ENCODE measurements around the gene AGPS. TPM values are rescaled to one million over a fixed set of nuclear protein-coding genes. Genes with fewer than 3 reads are reported as not detected.

Gene AGPS
- total and polyA plus RNA-seq, 2 of the 13 experiments (the other 11 are each of a cell fraction or from before 2014, with no cell fraction given) = 39.4 to 99.0 TPM

GRCh38 chr2:177516824-177517544 lies 124.4 kb downstream of the AGPS start:
- no TSS peak for BruUV-seq (replicated peaks)
- in situ Hi-C loops (cut with HindIII; ENCODE audit: extremely low pct_ligation_motif_present, low pct_unique_long_range_greater_than_20kb) (no loop called here), intact Hi-C loops (cut with micrococcal nuclease; ENCODE audit: unreplicated experiment) (no loop called here)
- DNase-seq (ENCODE audit: low spot score) (no peak), FAIRE-seq (no peak), ATAC-seq (no peak)
- ChIA-PET CTCF (ENCODE audit: low intra/inter-chr PET ratio, low total read pairs) (no interaction called here), POLR2A (no interaction called here)
- H3K27me3 ChIP-seq (ENCODE audit: control insufficient read depth in 1 of 2, insufficient read depth in 2 of 2, low read length in 2 of 2) = no peaks in the 10 kb centered on the region
- no peaks in the 10 kb centered on the region for H4K20me1 ChIP-seq (ENCODE audit: insufficient read depth, low read length)
- no peak overlapping the region for H3K9ac ChIP-seq (ENCODE audit: insufficient read depth, low read depth, low read length)
- WGBS (ENCODE audit: low lambda C conversion rate) = 94% methylated on average over 4 of the region's 4 CpGs
- H2AFZ ChIP-seq (ENCODE audit: low read length) = no peak overlapping the region
- no peaks in the 10 kb centered on the region for H3K9me3 ChIP-seq (ENCODE audit: low read length)
- no peak overlapping the region for H3K4me3 ChIP-seq (replicated peaks in 1 of 3; ENCODE audit: insufficient read depth in 1 of 3, low read depth in 2 of 3, low read length in 3 of 3)
- H3K4me1 ChIP-seq (ENCODE audit: insufficient read depth, low read length) = no peaks in the 10 kb centered on the region
- H3K79me2 ChIP-seq (ENCODE audit: insufficient read depth, low read length) = no peaks in the 10 kb centered on the region
- H3K27ac ChIP-seq (ENCODE audit: extremely low read length, insufficient read depth, low read length) = no peak overlapping the region
- H3K36me3 ChIP-seq (replicated peaks in 1 of 2; ENCODE audit: control insufficient read depth in 1 of 2, insufficient read depth in 2 of 2, low read length in 2 of 2) = peaks cover 23 to 73% of the 10 kb centered on the region in 2 experiments
- TF ChIP-seq, protein P1, sequence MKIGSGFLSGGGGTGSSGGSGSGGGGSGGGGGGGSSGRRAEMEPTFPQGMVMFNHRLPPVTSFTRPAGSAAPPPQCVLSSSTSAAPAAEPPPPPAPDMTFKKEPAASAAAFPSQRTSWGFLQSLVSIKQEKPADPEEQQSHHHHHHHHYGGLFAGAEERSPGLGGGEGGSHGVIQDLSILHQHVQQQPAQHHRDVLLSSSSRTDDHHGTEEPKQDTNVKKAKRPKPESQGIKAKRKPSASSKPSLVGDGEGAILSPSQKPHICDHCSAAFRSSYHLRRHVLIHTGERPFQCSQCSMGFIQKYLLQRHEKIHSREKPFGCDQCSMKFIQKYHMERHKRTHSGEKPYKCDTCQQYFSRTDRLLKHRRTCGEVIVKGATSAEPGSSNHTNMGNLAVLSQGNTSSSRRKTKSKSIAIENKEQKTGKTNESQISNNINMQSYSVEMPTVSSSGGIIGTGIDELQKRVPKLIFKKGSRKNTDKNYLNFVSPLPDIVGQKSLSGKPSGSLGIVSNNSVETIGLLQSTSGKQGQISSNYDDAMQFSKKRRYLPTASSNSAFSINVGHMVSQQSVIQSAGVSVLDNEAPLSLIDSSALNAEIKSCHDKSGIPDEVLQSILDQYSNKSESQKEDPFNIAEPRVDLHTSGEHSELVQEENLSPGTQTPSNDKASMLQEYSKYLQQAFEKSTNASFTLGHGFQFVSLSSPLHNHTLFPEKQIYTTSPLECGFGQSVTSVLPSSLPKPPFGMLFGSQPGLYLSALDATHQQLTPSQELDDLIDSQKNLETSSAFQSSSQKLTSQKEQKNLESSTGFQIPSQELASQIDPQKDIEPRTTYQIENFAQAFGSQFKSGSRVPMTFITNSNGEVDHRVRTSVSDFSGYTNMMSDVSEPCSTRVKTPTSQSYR (CRISPR knock-in tag; IDR thresholded peaks at IDR 0.05; ENCODE audit: borderline replicate concordance) = no peak
- no peak for TF ChIP-seq ZIK1 (CRISPR knock-in tag; IDR thresholded peaks at IDR 0.05; ENCODE audit: borderline replicate concordance, low read depth)
- no peak for TF ChIP-seq HDAC2 (CRISPR knock-in tag; IDR thresholded peaks at IDR 0.05)
- no peak for TF ChIP-seq LRRFIP1 (CRISPR knock-in tag; conservative IDR thresholded peaks at IDR 0.05)
- TF ChIP-seq ZNF709 (CRISPR knock-in tag; IDR thresholded peaks at IDR 0.05) = no peak
- no peak overlapping the region for H3K4me2 ChIP-seq (ENCODE audit: low read depth, low read length)
